OCI-LY3 (cell line): ENCODE measurements around the gene PKD1L1.

Experiments used
- CTCF ChIP-seq: fragments of 200-600, 300-600 bp; sonication (generic); IDR thresholded peaks from 2 replicates; pipeline ENCODE4 v1.5.1; 2014; ENCODE audit warnings: antibody characterized with exemption, low read length, low read depth
- EZH2phosphoT487 ChIP-seq: fragments of 200-600 bp; shearing (Covaris generic); IDR thresholded peaks from 2 replicates; pipeline ENCODE4 v1.6.1; 2018; ENCODE audit warnings: antibody characterized with exemption, mixed run types, low read depth

DNA sequence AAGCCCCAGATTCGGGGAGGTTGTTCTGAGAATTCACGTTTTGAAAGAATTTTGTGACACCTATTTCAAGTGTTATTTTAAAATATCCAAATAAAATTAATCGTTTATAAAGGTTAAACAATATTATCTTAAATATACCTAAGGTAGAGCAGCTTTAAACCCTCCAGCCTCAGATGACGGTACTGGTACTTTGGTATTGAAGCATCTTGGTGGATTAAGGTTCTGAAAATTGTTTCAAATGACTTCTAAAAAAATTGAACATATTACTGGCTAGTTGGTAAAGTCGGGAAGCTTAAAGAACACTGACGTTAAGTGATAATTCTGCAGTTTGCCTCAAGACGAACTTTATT lies 31.5 kb upstream of the PKD1L1 start:
- no peak for TF ChIP-seq CTCF
- no peak for TF ChIP-seq EZH2phosphoT487
